Body of pancreas (tissue), 4 donors: ENCODE data around the gene PLIN4.

Source experiments
- POLR2A ChIP-seq, 3 donors: fragments of 450-650 bp; IDR thresholded peaks; one replicate each; pipeline ENCODE4 v1.6.1; 2016; ENCODE audit warnings: antibody characterized with exemption in 3 of 3, mild to moderate bottlenecking in 2 of 3
- TF ChIP-seq, protein P1 (sequence below), 7 experiments: fragments of 450-650 bp in 4 of 7; fragments of 200-600 bp in 3 of 7; sonication (generic) in 3 of 7; IDR thresholded peaks; one replicate each; pipeline ENCODE4 v1.5.1; 2016 to 2019; ENCODE audit warnings: antibody characterized with exemption in 7 of 7

GRCh38 chr19:4553092-4553695, 34.9 kb upstream of the PLIN4 start:
- TF ChIP-seq, protein P1, sequence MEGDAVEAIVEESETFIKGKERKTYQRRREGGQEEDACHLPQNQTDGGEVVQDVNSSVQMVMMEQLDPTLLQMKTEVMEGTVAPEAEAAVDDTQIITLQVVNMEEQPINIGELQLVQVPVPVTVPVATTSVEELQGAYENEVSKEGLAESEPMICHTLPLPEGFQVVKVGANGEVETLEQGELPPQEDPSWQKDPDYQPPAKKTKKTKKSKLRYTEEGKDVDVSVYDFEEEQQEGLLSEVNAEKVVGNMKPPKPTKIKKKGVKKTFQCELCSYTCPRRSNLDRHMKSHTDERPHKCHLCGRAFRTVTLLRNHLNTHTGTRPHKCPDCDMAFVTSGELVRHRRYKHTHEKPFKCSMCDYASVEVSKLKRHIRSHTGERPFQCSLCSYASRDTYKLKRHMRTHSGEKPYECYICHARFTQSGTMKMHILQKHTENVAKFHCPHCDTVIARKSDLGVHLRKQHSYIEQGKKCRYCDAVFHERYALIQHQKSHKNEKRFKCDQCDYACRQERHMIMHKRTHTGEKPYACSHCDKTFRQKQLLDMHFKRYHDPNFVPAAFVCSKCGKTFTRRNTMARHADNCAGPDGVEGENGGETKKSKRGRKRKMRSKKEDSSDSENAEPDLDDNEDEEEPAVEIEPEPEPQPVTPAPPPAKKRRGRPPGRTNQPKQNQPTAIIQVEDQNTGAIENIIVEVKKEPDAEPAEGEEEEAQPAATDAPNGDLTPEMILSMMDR (IDR thresholded peaks at IDR 0.05): no peak
- TF ChIP-seq POLR2A (IDR thresholded peaks at IDR 0.05): no peak
